ENCODE results near the gene DGKD. TPM values are rescaled to one million over a fixed set of nuclear protein-coding genes. Genes with fewer than 3 reads are reported as not detected.
"Not testable (repeated sequence)": the region's sequence is repeated elsewhere in the genome, so short reads cannot be mapped to it uniquely, and the experiment has no call there.

Gene DGKD
- total RNA-seq, 4 donors from 2014 or later, result 26.3 to 41.3 (median 30.4) TPM

- Histone ChIP-seq H3K27me3 (no peaks in the 10 kb centered on the region), H3K27ac (no peak overlapping the region), H3K4me1 (peaks cover 4 to 7% of the 10 kb centered on the region in 2 donors), H3K9me3 (no peaks in the 10 kb centered on the region), H3K4me3 (no peak overlapping the region), H3K36me3 (no peaks in the 10 kb centered on the region)
- DNase-seq, result no peak
- ATAC-seq, result no peak
- no peak for TF ChIP-seq CTCF (IDR thresholded peaks at IDR 0.05 in 4 of 5, conservative IDR thresholded peaks at IDR 0.05 in 1 of 5)
- no peak for TF ChIP-seq POLR2A (IDR thresholded peaks at IDR 0.05)
- intact Hi-C loops (cut with DNase I; ENCODE audit: low total_unique reads) (no loop called here), in situ Hi-C loops (cut with MboI; ENCODE audit: low sequenced_read_pairs in 4 of 4) (no loop called here)
Measured at GRCh38 chr2:233369897-233370685, 15.8 kb downstream of the DGKD start.

GRCh38 chr2:233371641-233372040, 17.3 kb downstream of the DGKD start:
- Histone ChIP-seq H3K27ac (no peak overlapping the region), H3K4me1 (peaks cover 4 to 7% of the 10 kb centered on the region in 2 donors), H3K36me3 (no peaks in the 10 kb centered on the region), H3K27me3 (no peaks in the 10 kb centered on the region), H3K4me3 (no peak overlapping the region), H3K9me3 (no peaks in the 10 kb centered on the region)
- in situ Hi-C loops (cut with MboI; ENCODE audit: low sequenced_read_pairs in 4 of 4), result no loop called here
- intact Hi-C loops (cut with DNase I; ENCODE audit: low total_unique reads), result no loop called here
- TF ChIP-seq CTCF (IDR thresholded peaks at IDR 0.05 in 4 of 5, conservative IDR thresholded peaks at IDR 0.05 in 1 of 5) (no peak), POLR2A (IDR thresholded peaks at IDR 0.05) (no peak)
- ATAC-seq (no peak), DNase-seq (no peak)

GRCh38 chr2:233372855-233373254, 18.6 kb downstream of the DGKD start:
- ATAC-seq, result no peak
- in situ Hi-C loops (cut with MboI; ENCODE audit: low sequenced_read_pairs in 4 of 4), result no loop called here
- intact Hi-C loops (cut with DNase I; ENCODE audit: low total_unique reads), result no loop called here

GRCh38 chr2:233373316-233373715, 19.0 kb downstream of the DGKD start:
- H3K27ac ChIP-seq, result no peak overlapping the region
- no peaks in the 10 kb centered on the region for H3K27me3 ChIP-seq
- H3K36me3 ChIP-seq, result no peaks in the 10 kb centered on the region
- H3K4me1 ChIP-seq, result peaks cover 4 to 7% of the 10 kb centered on the region in 2 donors
- intact Hi-C loops (cut with DNase I; ENCODE audit: low total_unique reads) (no loop called here), in situ Hi-C loops (cut with MboI; ENCODE audit: low sequenced_read_pairs in 4 of 4) (no loop called here)
- ATAC-seq (no peak), DNase-seq (no peak)
- no peak overlapping the region for H3K4me3 ChIP-seq
- no peaks in the 10 kb centered on the region for H3K9me3 ChIP-seq
- TF ChIP-seq POLR2A (IDR thresholded peaks at IDR 0.05), result no peak
- TF ChIP-seq CTCF (IDR thresholded peaks at IDR 0.05 in 4 of 5, conservative IDR thresholded peaks at IDR 0.05 in 1 of 5), result no peak

More at GRCh38 chr2:233372855-233373254, 18.6 kb downstream of the DGKD start:
- no peaks in the 10 kb centered on the region for H3K9me3 ChIP-seq
- peaks cover 4 to 7% of the 10 kb centered on the region in 2 donors for H3K4me1 ChIP-seq
- no peaks in the 10 kb centered on the region for H3K36me3 ChIP-seq
- TF ChIP-seq CTCF (IDR thresholded peaks at IDR 0.05 in 4 of 5, conservative IDR thresholded peaks at IDR 0.05 in 1 of 5), result no peak
- TF ChIP-seq POLR2A (IDR thresholded peaks at IDR 0.05), result no peak
- H3K4me3 ChIP-seq, result no peak overlapping the region
- no peak for DNase-seq
- no peaks in the 10 kb centered on the region for H3K27me3 ChIP-seq
- H3K27ac ChIP-seq, result no peak overlapping the region

GRCh38 chr2:233374776-233375175, 20.5 kb downstream of the DGKD start:
- H3K27me3 ChIP-seq; H3K27ac ChIP-seq; H3K4me1 ChIP-seq; DNase-seq; H3K9me3 ChIP-seq; H3K36me3 ChIP-seq; in situ Hi-C loops (cut with MboI; ENCODE audit: low sequenced_read_pairs in 4 of 4); ATAC-seq; H3K4me3 ChIP-seq; intact Hi-C loops (cut with DNase I; ENCODE audit: low total_unique reads): not testable (repeated sequence)
